ENCODE data around the gene MYBL2. TPM values are rescaled to one million over a fixed set of nuclear protein-coding genes. Genes with fewer than 3 reads are reported as not detected.

MYBL2 gene
- total and polyA plus RNA-seq, 2 donors from 2014 or later: 1.3 TPM; not detected in 1

DNA sequence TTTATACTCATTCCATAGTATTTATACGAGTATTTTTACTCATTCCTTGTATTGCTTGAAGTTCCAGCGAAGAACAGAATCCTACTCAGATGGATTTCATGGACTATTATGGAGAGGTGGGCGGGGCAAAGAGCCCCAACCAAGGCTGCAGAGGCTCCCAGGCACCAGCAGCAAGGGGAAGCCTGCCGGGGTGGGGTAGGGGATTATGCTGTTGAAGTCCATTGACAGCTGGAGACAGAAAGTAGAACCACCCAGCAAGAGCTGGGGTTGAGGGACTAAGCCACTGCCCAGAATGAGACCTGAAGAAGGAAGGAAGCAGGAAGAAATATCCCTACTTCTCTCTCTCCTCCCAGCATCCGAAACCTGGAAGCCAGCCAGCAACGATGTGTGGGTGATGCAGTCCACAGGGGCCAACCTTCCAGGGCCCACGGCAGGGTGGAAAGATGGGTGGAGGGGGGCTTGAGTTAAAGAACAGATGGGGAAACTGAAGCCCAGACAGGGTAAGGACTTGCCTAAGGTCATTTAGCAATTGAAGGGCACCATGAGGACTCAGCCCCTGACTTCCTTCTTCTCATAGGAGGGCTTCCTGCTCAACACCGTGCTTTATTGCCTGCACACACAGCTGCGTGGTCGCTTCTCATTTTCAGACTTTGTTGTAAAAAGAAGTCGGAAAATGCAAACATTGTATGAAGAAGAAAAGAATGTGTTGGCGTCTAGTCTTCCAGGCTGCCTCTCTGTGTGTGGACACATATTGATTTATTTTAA, 78.2 kb downstream of the MYBL2 start:
- no peak for DNase-seq
- no peak for FAIRE-seq
- Histone ChIP-seq H3K27me3 (ENCODE audit: control insufficient read depth, insufficient read depth, low read length) (no peaks in the 10 kb centered on the region), H3K9ac (ENCODE audit: low read length in 3 of 3) (no peak overlapping the region), H3K27ac (ENCODE audit: low read depth in 2 of 2, low read length in 2 of 2) (no peak overlapping the region), H3K4me3 (ENCODE audit: low read length in 3 of 3) (no peak overlapping the region), H3K4me1 (ENCODE audit: control insufficient read depth in 2 of 3, insufficient read depth in 2 of 3, low read depth in 1 of 3, low read length in 3 of 3) (no peaks in the 10 kb centered on the region), H3K9me3 (ENCODE audit: control insufficient read depth in 2 of 3, insufficient read depth in 1 of 3, low read length in 3 of 3) (no peaks in the 10 kb centered on the region), H3K36me3 (ENCODE audit: control insufficient read depth in 2 of 3, insufficient read depth in 3 of 3, low read length in 3 of 3) (no peaks in the 10 kb centered on the region)
- TF ChIP-seq, protein P1, sequence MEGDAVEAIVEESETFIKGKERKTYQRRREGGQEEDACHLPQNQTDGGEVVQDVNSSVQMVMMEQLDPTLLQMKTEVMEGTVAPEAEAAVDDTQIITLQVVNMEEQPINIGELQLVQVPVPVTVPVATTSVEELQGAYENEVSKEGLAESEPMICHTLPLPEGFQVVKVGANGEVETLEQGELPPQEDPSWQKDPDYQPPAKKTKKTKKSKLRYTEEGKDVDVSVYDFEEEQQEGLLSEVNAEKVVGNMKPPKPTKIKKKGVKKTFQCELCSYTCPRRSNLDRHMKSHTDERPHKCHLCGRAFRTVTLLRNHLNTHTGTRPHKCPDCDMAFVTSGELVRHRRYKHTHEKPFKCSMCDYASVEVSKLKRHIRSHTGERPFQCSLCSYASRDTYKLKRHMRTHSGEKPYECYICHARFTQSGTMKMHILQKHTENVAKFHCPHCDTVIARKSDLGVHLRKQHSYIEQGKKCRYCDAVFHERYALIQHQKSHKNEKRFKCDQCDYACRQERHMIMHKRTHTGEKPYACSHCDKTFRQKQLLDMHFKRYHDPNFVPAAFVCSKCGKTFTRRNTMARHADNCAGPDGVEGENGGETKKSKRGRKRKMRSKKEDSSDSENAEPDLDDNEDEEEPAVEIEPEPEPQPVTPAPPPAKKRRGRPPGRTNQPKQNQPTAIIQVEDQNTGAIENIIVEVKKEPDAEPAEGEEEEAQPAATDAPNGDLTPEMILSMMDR (IDR thresholded peaks at IDR 0.05; ENCODE audit: borderline replicate concordance, extremely low read depth, insufficient read depth): no peak
- intact Hi-C loops (cut with DNase I): no loop called here

DNA sequence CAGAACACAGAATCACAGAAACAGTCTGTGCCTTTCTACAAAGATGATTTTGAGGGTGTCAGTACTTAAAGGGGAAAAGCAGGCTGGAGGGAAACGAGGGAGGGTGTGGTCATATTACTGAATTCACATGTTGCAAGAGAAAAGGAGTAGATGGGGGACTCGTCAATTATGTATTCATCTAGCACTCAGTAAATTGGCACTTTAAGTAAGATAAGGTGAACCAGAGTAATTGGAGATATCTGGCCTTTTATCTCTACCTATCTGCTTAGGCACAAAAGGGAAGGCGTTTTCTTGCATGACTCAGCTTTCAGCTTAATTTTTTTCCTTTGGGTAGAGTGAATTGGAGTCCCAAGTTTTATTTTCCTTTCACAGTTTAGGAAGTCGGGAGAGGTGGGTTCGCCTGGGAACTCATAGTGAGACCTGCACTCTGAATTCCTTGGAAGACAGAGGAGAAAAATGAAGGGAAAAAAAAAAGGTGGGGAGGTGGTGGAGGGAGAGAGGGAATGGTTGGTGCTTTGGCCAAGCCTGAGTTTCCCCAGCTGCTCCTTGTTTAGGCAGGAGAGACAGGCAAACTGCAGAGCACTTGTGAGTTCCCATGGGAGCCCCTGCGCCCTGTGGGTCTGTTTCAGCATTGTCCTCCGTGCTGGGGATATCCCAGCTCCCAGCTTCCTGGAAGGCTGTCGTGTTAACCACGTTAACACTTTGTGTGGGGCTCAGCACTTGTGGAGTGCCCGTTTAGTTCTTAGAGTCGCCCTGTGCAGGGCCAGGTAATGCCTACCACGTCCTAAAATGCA, 79.6 kb downstream of the MYBL2 start:
- H3K27ac ChIP-seq (ENCODE audit: low read depth in 2 of 2, low read length in 2 of 2): no peak overlapping the region
- no peak overlapping the region for H3K4me3 ChIP-seq (ENCODE audit: low read length in 3 of 3)
- H3K36me3 ChIP-seq (ENCODE audit: control insufficient read depth in 2 of 3, insufficient read depth in 3 of 3, low read length in 3 of 3): no peaks in the 10 kb centered on the region
- TF ChIP-seq, protein P1 (IDR thresholded peaks at IDR 0.05; ENCODE audit: borderline replicate concordance, extremely low read depth, insufficient read depth): no peak
- H3K9ac ChIP-seq (ENCODE audit: low read length in 3 of 3): no peak overlapping the region
- H3K27me3 ChIP-seq (ENCODE audit: control insufficient read depth, insufficient read depth, low read length): no peaks in the 10 kb centered on the region
- no peak for FAIRE-seq
- intact Hi-C loops (cut with DNase I): no loop called here
- DNase-seq: no peak
- H3K9me3 ChIP-seq (ENCODE audit: control insufficient read depth in 2 of 3, insufficient read depth in 1 of 3, low read length in 3 of 3): no peaks in the 10 kb centered on the region
- H3K4me1 ChIP-seq (ENCODE audit: control insufficient read depth in 2 of 3, insufficient read depth in 2 of 3, low read depth in 1 of 3, low read length in 3 of 3): no peaks in the 10 kb centered on the region

DNA sequence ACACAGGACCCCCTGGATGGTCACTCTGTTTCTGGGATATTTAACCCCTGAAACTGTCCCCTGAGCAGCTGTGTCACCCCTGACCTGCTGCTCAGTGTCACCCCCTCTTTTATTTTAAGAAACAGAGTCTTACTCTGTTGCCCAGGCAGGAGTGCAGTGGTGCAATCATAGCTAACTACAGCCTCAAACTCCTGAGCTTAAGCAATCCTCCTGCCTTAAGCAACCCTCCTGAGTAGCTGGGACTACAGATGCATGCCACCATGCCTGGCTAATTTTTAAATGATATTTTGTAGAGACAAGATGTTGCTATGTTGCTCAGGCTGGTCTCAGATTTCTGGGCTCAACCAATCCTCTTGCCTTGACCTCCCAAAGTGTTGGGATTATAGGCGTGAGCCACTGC, 81.4 kb downstream of the MYBL2 start:
- Histone ChIP-seq H3K27me3 (ENCODE audit: control insufficient read depth, insufficient read depth, low read length) (no peaks in the 10 kb centered on the region), H3K9ac (ENCODE audit: low read length in 3 of 3) (no peak overlapping the region), H3K4me3 (ENCODE audit: low read length in 3 of 3) (no peak overlapping the region), H3K27ac (ENCODE audit: low read depth in 2 of 2, low read length in 2 of 2) (no peak overlapping the region), H3K4me1 (ENCODE audit: control insufficient read depth in 2 of 3, insufficient read depth in 2 of 3, low read depth in 1 of 3, low read length in 3 of 3) (no peaks in the 10 kb centered on the region), H3K36me3 (ENCODE audit: control insufficient read depth in 2 of 3, insufficient read depth in 3 of 3, low read length in 3 of 3) (no peaks in the 10 kb centered on the region), H3K9me3 (ENCODE audit: control insufficient read depth in 2 of 3, insufficient read depth in 1 of 3, low read length in 3 of 3) (no peaks in the 10 kb centered on the region)
- TF ChIP-seq, protein P1 (IDR thresholded peaks at IDR 0.05; ENCODE audit: borderline replicate concordance, extremely low read depth, insufficient read depth): no peak
- FAIRE-seq: no peak
- intact Hi-C loops (cut with DNase I): no loop called here
- DNase-seq: no peak

All from kidney (tissue), 14 donors.